H9 (cell line): ENCODE results near the gene KRT79. TPM values are rescaled to one million over a fixed set of nuclear protein-coding genes. Genes with fewer than 3 reads are reported as not detected.
A peak's percentile ranks its signal among the peaks of the same experiment; 100 is the strongest.

Experiments
- DNase-seq: peaks from one replicate; pipeline ENCODE4 v3.0.0-alpha.2; 2017
- H2AFZ ChIP-seq: one replicate; pipeline ENCODE4 v1.6.1; 2013; ENCODE audit warnings: mild to moderate bottlenecking, low read length, control low read depth, moderate library complexity
- H2AK5ac ChIP-seq: 2 replicates; pipeline ENCODE4 v1.6.1; 2013; ENCODE audit warnings: low read length, control low read depth, mixed read lengths; ENCODE audit not compliant: insufficient read length
- H2BK120ac ChIP-seq: one replicate; pipeline ENCODE4 v1.6.1; 2013; ENCODE audit warnings: low read depth, mild to moderate bottlenecking, low read length, control low read depth, inconsistent platforms; ENCODE audit not compliant: poor library complexity, severe bottlenecking
- H2BK12ac ChIP-seq: 2 replicates; pipeline ENCODE4 v1.6.1; 2013; ENCODE audit warnings: low read length, control low read depth, mixed read lengths, low read depth; ENCODE audit not compliant: insufficient read length
- H2BK15ac ChIP-seq: 2 replicates; pipeline ENCODE4 v1.6.1; 2013; ENCODE audit warnings: low read depth, low read length, control low read depth
- H2BK20ac ChIP-seq: one replicate; pipeline ENCODE4 v1.6.1; 2013; ENCODE audit warnings: low read depth, mild to moderate bottlenecking, low read length, control low read depth, inconsistent platforms; ENCODE audit not compliant: poor library complexity, severe bottlenecking
- H2BK5ac ChIP-seq: 2 replicates; pipeline ENCODE4 v1.6.1; 2013; ENCODE audit warnings: low read length, control low read depth, mixed read lengths; ENCODE audit not compliant: insufficient read length
- H3K14ac ChIP-seq: 2 replicates; pipeline ENCODE4 v1.6.1; 2013; ENCODE audit warnings: low read length, control low read depth; ENCODE audit not compliant: insufficient read depth
- H3K18ac ChIP-seq: 2 replicates; pipeline ENCODE4 v1.6.1; 2013; ENCODE audit warnings: low read depth, mild to moderate bottlenecking, mixed read lengths, low read length, control low read depth; ENCODE audit not compliant: insufficient read length
- H3K23ac ChIP-seq: 2 replicates; pipeline ENCODE4 v1.6.1; 2013; ENCODE audit warnings: low read length, control low read depth, mixed read lengths, low read depth; ENCODE audit not compliant: insufficient read length
- H3K23me2 ChIP-seq: 2 replicates; pipeline ENCODE4 v1.6.1; 2013; ENCODE audit warnings: low read depth, mild to moderate bottlenecking, mixed read lengths, low read length, control low read depth; ENCODE audit not compliant: insufficient read length, poor library complexity, severe bottlenecking
- H3K27ac ChIP-seq: 2 replicates; pipeline ENCODE4 v1.5.1; 2013; ENCODE audit warnings: low read length, control low read depth, mixed read lengths, low read depth; ENCODE audit not compliant: insufficient read length
- H3K27me3 ChIP-seq: 2 replicates; pipeline ENCODE4 v1.6.1; 2013; ENCODE audit warnings: low read length, control low read depth, inconsistent platforms; ENCODE audit not compliant: insufficient read depth
- H3K4ac ChIP-seq: 2 replicates; pipeline ENCODE4 v1.6.1; 2013; ENCODE audit warnings: low read depth, mild to moderate bottlenecking, control low read depth, inconsistent platforms, low read length, moderate library complexity
- H3K4me1 ChIP-seq: 2 replicates; pipeline ENCODE4 v1.6.1; 2013; ENCODE audit warnings: low read length, control low read depth, inconsistent platforms; ENCODE audit not compliant: insufficient read depth
- H3K4me2 ChIP-seq: 2 replicates; pipeline ENCODE4 v1.6.1; 2013; ENCODE audit warnings: low read length, control low read depth, mixed read lengths; ENCODE audit not compliant: insufficient read length, insufficient read depth
- H3K56ac ChIP-seq: 2 replicates; pipeline ENCODE4 v1.6.1; 2013; ENCODE audit warnings: low read depth, mild to moderate bottlenecking, mixed read lengths, low read length, control low read depth; ENCODE audit not compliant: insufficient read length
- H3K79me1 ChIP-seq: 2 replicates; pipeline ENCODE4 v1.6.1; 2013; ENCODE audit warnings: low read depth, mild to moderate bottlenecking, moderate library complexity, low read length, control low read depth, inconsistent platforms; ENCODE audit not compliant: insufficient read depth, poor library complexity, severe bottlenecking
- H3K79me2 ChIP-seq: 2 replicates; pipeline ENCODE4 v1.6.1; 2013; ENCODE audit warnings: low read length, control low read depth, inconsistent platforms; ENCODE audit not compliant: insufficient read depth
- H3K9ac ChIP-seq: 2 replicates; pipeline ENCODE4 v1.6.1; 2013; ENCODE audit warnings: low read length, control low read depth, mixed read lengths; ENCODE audit not compliant: insufficient read length; ENCODE audit errors: extremely low read depth
- H3K9me3 ChIP-seq: one replicate; pipeline ENCODE4 v1.6.1; 2013; ENCODE audit warnings: low read depth, low read length, inconsistent platforms; ENCODE audit not compliant: control insufficient read depth
- H3T11ph ChIP-seq: one replicate; pipeline ENCODE4 v1.6.1; 2013; ENCODE audit warnings: mild to moderate bottlenecking, low read length, control low read depth, inconsistent platforms
- H4K20me1 ChIP-seq: one replicate; pipeline ENCODE4 v1.6.1; 2013; ENCODE audit not compliant: control insufficient read depth, insufficient read length, insufficient read depth
- H4K5ac ChIP-seq: 2 replicates; pipeline ENCODE4 v1.6.1; 2013; ENCODE audit warnings: low read depth, mild to moderate bottlenecking, mixed read lengths, low read length, control low read depth; ENCODE audit not compliant: insufficient read length
- H4K8ac ChIP-seq: replicated peaks from 2 replicates; pipeline ENCODE4 v1.6.1; 2013; ENCODE audit warnings: low read length, control low read depth, mixed read lengths, low read depth; ENCODE audit not compliant: insufficient read length
- H4K91ac ChIP-seq: 2 replicates; pipeline ENCODE4 v1.6.1; 2013; ENCODE audit warnings: low read depth, mild to moderate bottlenecking, moderate library complexity, mixed read lengths, low read length, control low read depth; ENCODE audit not compliant: insufficient read length
- H3K27ac Mint-ChIP-seq, 3 experiments: 2 replicates in 2 of 3; 3 replicates in 1 of 3; pipeline ENCODE4 v1.8.0; 2020 to 2021; ENCODE audit warnings: mixed read lengths in 3 of 3, mild to moderate bottlenecking in 1 of 3, moderate library complexity in 1 of 3
- H3K27me3 Mint-ChIP-seq: 2 replicates; pipeline ENCODE4 v1.8.0; 2021; ENCODE audit warnings: low read depth, mild to moderate bottlenecking, moderate library complexity, mixed read lengths
- H3K36me3 Mint-ChIP-seq, 3 experiments: 2 replicates in 2 of 3; 3 replicates in 1 of 3; pipeline ENCODE4 v1.8.0; 2020 to 2021; ENCODE audit warnings: low read depth in 3 of 3, mixed read lengths in 3 of 3; ENCODE audit not compliant: insufficient read depth in 1 of 3
- H3K4me1 Mint-ChIP-seq, 2 experiments: 2 replicates each; pipeline ENCODE4 v1.8.0; 2020; ENCODE audit warnings: mixed read lengths in 2 of 2
- H3K4me3 Mint-ChIP-seq, 2 experiments: 2 replicates in 1 of 2; 3 replicates in 1 of 2; pipeline ENCODE4 v1.8.0; 2020 to 2021; ENCODE audit warnings: mild to moderate bottlenecking in 2 of 2, mixed read lengths in 2 of 2, moderate library complexity in 1 of 2
- H3K9me3 Mint-ChIP-seq, 2 experiments: 2 replicates in 1 of 2; 3 replicates in 1 of 2; pipeline ENCODE4 v1.8.0; 2020; ENCODE audit warnings: mild to moderate bottlenecking in 2 of 2, mixed read lengths in 2 of 2, moderate library complexity in 1 of 2
- WGBS: extraction: QIAGEN DNeasy Blood & Tissue Kit; methylation state at CpG from one replicate; pipeline ENCODE4 v1.1.7; 2013; ENCODE audit warnings: missing lambda C conversion rate, low lambda C conversion rate, mixed read lengths; ENCODE audit not compliant: insufficient read length; ENCODE audit errors: extremely low coverage; 5-methylcytosine and 5-hydroxymethylcytosine counted together
- total RNA-seq: library from RNA; stranded (reverse); gene quantifications from 2 replicates; pipeline ENCODE4 v1.2.1, GENCODE V29; 2021
- TF ChIP-seq, protein P1 (sequence below): fragments of 200-600 bp; sonication (generic); conservative IDR thresholded peaks from 3 replicates; pipeline ENCODE4 v1.8.0; 2021; ENCODE audit warnings: antibody characterized with exemption, mild to moderate bottlenecking

The KRT79 gene
- total RNA-seq, 1 experiment from 2014 or later, result not detected

DNA sequence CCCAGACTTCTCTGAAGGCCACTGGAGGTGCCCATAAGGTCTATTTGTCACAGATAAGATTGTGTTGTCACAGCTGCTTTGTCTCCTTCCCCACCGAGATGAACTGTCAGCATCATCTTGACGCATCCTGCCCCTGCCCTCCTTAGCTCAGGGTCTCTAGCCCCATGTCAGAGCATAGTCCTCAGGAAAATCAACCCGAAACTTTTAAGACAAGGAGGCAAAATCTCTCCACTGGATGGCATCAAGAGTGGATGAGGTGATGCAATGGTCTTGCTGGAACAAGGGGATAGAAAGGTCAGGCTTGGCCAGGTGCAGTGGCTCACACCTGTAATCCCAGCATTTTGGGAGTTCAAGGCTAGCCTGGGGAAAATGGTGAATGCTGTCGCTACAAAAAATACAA lies 8.2 kb downstream of the KRT79 start:
- TF ChIP-seq, protein P1, sequence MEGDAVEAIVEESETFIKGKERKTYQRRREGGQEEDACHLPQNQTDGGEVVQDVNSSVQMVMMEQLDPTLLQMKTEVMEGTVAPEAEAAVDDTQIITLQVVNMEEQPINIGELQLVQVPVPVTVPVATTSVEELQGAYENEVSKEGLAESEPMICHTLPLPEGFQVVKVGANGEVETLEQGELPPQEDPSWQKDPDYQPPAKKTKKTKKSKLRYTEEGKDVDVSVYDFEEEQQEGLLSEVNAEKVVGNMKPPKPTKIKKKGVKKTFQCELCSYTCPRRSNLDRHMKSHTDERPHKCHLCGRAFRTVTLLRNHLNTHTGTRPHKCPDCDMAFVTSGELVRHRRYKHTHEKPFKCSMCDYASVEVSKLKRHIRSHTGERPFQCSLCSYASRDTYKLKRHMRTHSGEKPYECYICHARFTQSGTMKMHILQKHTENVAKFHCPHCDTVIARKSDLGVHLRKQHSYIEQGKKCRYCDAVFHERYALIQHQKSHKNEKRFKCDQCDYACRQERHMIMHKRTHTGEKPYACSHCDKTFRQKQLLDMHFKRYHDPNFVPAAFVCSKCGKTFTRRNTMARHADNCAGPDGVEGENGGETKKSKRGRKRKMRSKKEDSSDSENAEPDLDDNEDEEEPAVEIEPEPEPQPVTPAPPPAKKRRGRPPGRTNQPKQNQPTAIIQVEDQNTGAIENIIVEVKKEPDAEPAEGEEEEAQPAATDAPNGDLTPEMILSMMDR, result no peak
- no peak overlapping the region for H2BK12ac ChIP-seq
- H3K79me1 ChIP-seq, result no peaks in the 10 kb centered on the region
- no peak overlapping the region for H2BK15ac ChIP-seq
- H4K5ac ChIP-seq, result no peak overlapping the region
- H3K14ac ChIP-seq, result no peak overlapping the region
- H3K27me3 ChIP-seq, result no peaks in the 10 kb centered on the region
- H3K27ac ChIP-seq, result no peak overlapping the region
- no peak overlapping the region for H3K4me3 Mint-ChIP-seq
- no peak overlapping the region for H3K18ac ChIP-seq
- H3K4ac ChIP-seq, result no peak overlapping the region
- WGBS, result no CpG with 5 or more reads among the region's 4 CpGs
- H3K4me1 ChIP-seq, result peaks cover 5% of the 10 kb centered on the region; the same call in 1 of the 2 replicates
- H3K79me2 ChIP-seq, result no peaks in the 10 kb centered on the region
- DNase-seq, result no peak
- H2AFZ ChIP-seq, result no peak overlapping the region
- no peak overlapping the region for H3K9ac ChIP-seq
- H3K4me1 Mint-ChIP-seq, result peaks cover 5 to 7% of the 10 kb centered on the region in 2 experiments; a peak in 3 of 4 replicates
- no peak overlapping the region for H2BK5ac ChIP-seq
- H4K8ac ChIP-seq, result no peak overlapping the region
- H2BK20ac ChIP-seq, result no peak overlapping the region
- no peaks in the 10 kb centered on the region for H4K20me1 ChIP-seq
- H3K9me3 ChIP-seq, result no peaks in the 10 kb centered on the region
- no peak overlapping the region for H3K56ac ChIP-seq
- no peak overlapping the region for H3T11ph ChIP-seq
- H3K4me2 ChIP-seq, result no peak overlapping the region
- no peak overlapping the region for H4K91ac ChIP-seq
- peak overlapping the region in 1 of 3 experiments; percentile 33; a peak in 1 of 7 replicates for H3K27ac Mint-ChIP-seq
- no peak overlapping the region for H2BK120ac ChIP-seq
- no peaks in the 10 kb centered on the region for H3K9me3 Mint-ChIP-seq
- no peaks in the 10 kb centered on the region for H3K23me2 ChIP-seq
- H3K23ac ChIP-seq, result no peak overlapping the region
- no peak overlapping the region for H2AK5ac ChIP-seq
- no peaks in the 10 kb centered on the region for H3K36me3 Mint-ChIP-seq
- peaks cover 2% of the 10 kb centered on the region; the same call in 1 of the 2 replicates for H3K27me3 Mint-ChIP-seq
